Naive B cell (primary cell): ENCODE data around the gene TPRG1. TPM values are rescaled to one million over a fixed set of nuclear protein-coding genes. Genes with fewer than 3 reads are reported as not detected.

Source experiments
- ATAC-seq, 2 donors: fragments of 150-1000 bp; cut with Tn5 transposase; 2 replicates each; pipeline ENCODE4 v1.10.0; 2021; ENCODE audit warnings: low read depth in 2 of 2, mild to moderate bottlenecking in 2 of 2, moderate library complexity in 2 of 2
- DNase-seq: peaks from one replicate; pipeline ENCODE4 v3.0.0; 2022
- H3K27ac Mint-ChIP-seq, 6 donors: one replicate each; pipeline ENCODE4 v1.8.0; 2020 to 2022; ENCODE audit warnings: mild to moderate bottlenecking in 6 of 6, mixed read lengths in 6 of 6, moderate library complexity in 5 of 6, inconsistent platforms in 2 of 6
- H3K27me3 Mint-ChIP-seq, 3 donors: one replicate each; pipeline ENCODE4 v1.8.0; 2021 to 2022; ENCODE audit warnings: mixed read lengths in 3 of 3, mild to moderate bottlenecking in 1 of 3
- H3K36me3 Mint-ChIP-seq, 2 donors: one replicate each; pipeline ENCODE4 v1.8.0; 2020 to 2022; ENCODE audit warnings: mixed read lengths in 2 of 2, inconsistent platforms in 1 of 2, mild to moderate bottlenecking in 1 of 2
- H3K4me1 Mint-ChIP-seq, 3 donors: one replicate each; pipeline ENCODE4 v1.8.0; 2020 to 2022; ENCODE audit warnings: mixed read lengths in 3 of 3, inconsistent platforms in 1 of 3, mild to moderate bottlenecking in 1 of 3, moderate library complexity in 1 of 3
- H3K4me3 Mint-ChIP-seq, 8 donors: one replicate each; pipeline ENCODE4 v1.8.0; 2020 to 2022; ENCODE audit warnings: mild to moderate bottlenecking in 8 of 8, mixed read lengths in 8 of 8, moderate library complexity in 8 of 8, inconsistent platforms in 2 of 8
- H3K9me3 Mint-ChIP-seq, 7 donors: one replicate each; pipeline ENCODE4 v1.8.0; 2020 to 2022; ENCODE audit warnings: mixed read lengths in 7 of 7, mild to moderate bottlenecking in 5 of 7, inconsistent platforms in 2 of 7, moderate library complexity in 1 of 7
- polyA plus RNA-seq, 6 donors: library from polyadenylated mRNA; unstranded; fragments of 300-500 nt; fragmentation: Illumina TruSeq; gene quantifications; one replicate each; pipeline ENCODE4 v1.2.3, GENCODE V29; 2021; ENCODE audit warnings: low read depth in 6 of 6

Gene TPRG1
- polyA plus RNA-seq, 6 donors from 2014 or later: 0.05 TPM; not detected in 5

GRCh38 chr3:189172668-189173419 lies 1.1 kb downstream of the TPRG1 start:
- Mint-ChIP-seq H3K9me3 (no peaks in the 10 kb centered on the region), H3K4me1 (no peaks in the 10 kb centered on the region), H3K27ac (no peak overlapping the region), H3K36me3 (no peaks in the 10 kb centered on the region), H3K27me3 (peaks cover 3 to 34% (median 10%) of the 10 kb centered on the region in 3 donors), H3K4me3 (no peak overlapping the region)
- DNase-seq (no peak), ATAC-seq (no peak)

- no peak for DNase-seq
- ATAC-seq: no peak
- no peak overlapping the region for H3K27ac Mint-ChIP-seq
- peaks cover 0 to 2% (median 0%) of the 10 kb centered on the region in 3 donors for H3K4me1 Mint-ChIP-seq
- H3K9me3 Mint-ChIP-seq: peaks cover 18 to 51% (median 31%) of the 10 kb centered on the region in 7 donors
- peaks cover 6 to 15% of the 10 kb centered on the region in 2 donors for H3K36me3 Mint-ChIP-seq
- H3K4me3 Mint-ChIP-seq: no peak overlapping the region
- peaks cover 0 to 7% (median 6%) of the 10 kb centered on the region in 3 donors for H3K27me3 Mint-ChIP-seq
Observed at GRCh38 chr3:189184566-189184965, 12.8 kb downstream of the TPRG1 start.

GRCh38 chr3:189186101-189186500 lies 14.3 kb downstream of the TPRG1 start:
- Mint-ChIP-seq H3K27ac (no peak overlapping the region), H3K27me3 (peaks cover 9 to 16% (median 10%) of the 10 kb centered on the region in 3 donors), H3K4me3 (no peak overlapping the region), H3K9me3 (peaks cover 15 to 54% (median 28%) of the 10 kb centered on the region in 7 donors), H3K4me1 (peaks cover 0 to 2% (median 0%) of the 10 kb centered on the region in 3 donors), H3K36me3 (peaks cover 6 to 17% of the 10 kb centered on the region in 2 donors)
- no peak for DNase-seq
- ATAC-seq: no peak

GRCh38 chr3:189188466-189188865 lies 16.7 kb downstream of the TPRG1 start:
- Mint-ChIP-seq H3K4me1 (peaks cover 0 to 2% (median 0%) of the 10 kb centered on the region in 3 donors), H3K27ac (no peak overlapping the region), H3K4me3 (no peak overlapping the region), H3K36me3 (peaks cover 0 to 16% of the 10 kb centered on the region in 2 donors), H3K27me3 (peaks cover 10 to 16% (median 15%) of the 10 kb centered on the region in 3 donors), H3K9me3 (peaks cover 16 to 54% (median 27%) of the 10 kb centered on the region in 7 donors)
- ATAC-seq (no peak), DNase-seq (no peak)

GRCh38 chr3:189192725-189193124 lies 21.0 kb downstream of the TPRG1 start:
- H3K9me3 Mint-ChIP-seq: peaks cover 26 to 67% (median 40%) of the 10 kb centered on the region in 7 donors
- no peak for DNase-seq
- no peaks in the 10 kb centered on the region for H3K4me1 Mint-ChIP-seq
- ATAC-seq: no peak
- H3K4me3 Mint-ChIP-seq: no peak overlapping the region
- H3K27ac Mint-ChIP-seq: no peak overlapping the region
- H3K27me3 Mint-ChIP-seq: peaks cover 10 to 16% (median 15%) of the 10 kb centered on the region in 3 donors
- H3K36me3 Mint-ChIP-seq: peaks cover 5 to 29% of the 10 kb centered on the region in 2 donors

- H3K27ac Mint-ChIP-seq: no peak overlapping the region
- no peak overlapping the region for H3K4me3 Mint-ChIP-seq
- peaks cover 8 to 17% (median 8%) of the 10 kb centered on the region in 3 donors for H3K27me3 Mint-ChIP-seq
- DNase-seq: no peak
- H3K9me3 Mint-ChIP-seq: peaks cover 26 to 67% (median 42%) of the 10 kb centered on the region in 7 donors
- ATAC-seq: no peak
- H3K36me3 Mint-ChIP-seq: peaks cover 5 to 29% of the 10 kb centered on the region in 2 donors
- H3K4me1 Mint-ChIP-seq: no peaks in the 10 kb centered on the region
Observed at GRCh38 chr3:189195302-189195701, 23.5 kb downstream of the TPRG1 start.

- no peaks in the 10 kb centered on the region for H3K4me1 Mint-ChIP-seq
- peaks cover 0 to 3% of the 10 kb centered on the region in 2 donors for H3K36me3 Mint-ChIP-seq
Observed at GRCh38 chr3:189202106-189202505, 30.3 kb downstream of the TPRG1 start.

GRCh38 chr3:189202583-189202982 lies 30.8 kb downstream of the TPRG1 start:
- ATAC-seq: no peak
- H3K4me1 Mint-ChIP-seq: no peaks in the 10 kb centered on the region
- H3K4me3 Mint-ChIP-seq: no peak overlapping the region
- peaks cover 13 to 20% (median 13%) of the 10 kb centered on the region in 3 donors for H3K27me3 Mint-ChIP-seq
- peaks cover 0 to 9% (median 3%) of the 10 kb centered on the region in 7 donors for H3K9me3 Mint-ChIP-seq
- H3K27ac Mint-ChIP-seq: no peak overlapping the region
- DNase-seq: no peak
- no peaks in the 10 kb centered on the region for H3K36me3 Mint-ChIP-seq

More at GRCh38 chr3:189202106-189202505, 30.3 kb downstream of the TPRG1 start:
- H3K4me3 Mint-ChIP-seq: no peak overlapping the region
- DNase-seq: no peak
- H3K27ac Mint-ChIP-seq: no peak overlapping the region
- peaks cover 3 to 14% (median 5%) of the 10 kb centered on the region in 7 donors for H3K9me3 Mint-ChIP-seq
- ATAC-seq: no peak
- peaks cover 8 to 19% (median 12%) of the 10 kb centered on the region in 3 donors for H3K27me3 Mint-ChIP-seq

- H3K36me3 Mint-ChIP-seq: no peaks in the 10 kb centered on the region
- no peak for ATAC-seq
- no peak for DNase-seq
- no peak overlapping the region for H3K27ac Mint-ChIP-seq
- no peaks in the 10 kb centered on the region for H3K4me1 Mint-ChIP-seq
- peaks cover 19 to 29% (median 21%) of the 10 kb centered on the region in 3 donors for H3K27me3 Mint-ChIP-seq
- H3K4me3 Mint-ChIP-seq: no peak overlapping the region
- H3K9me3 Mint-ChIP-seq: no peaks in the 10 kb centered on the region
Observed at GRCh38 chr3:189204167-189204866, 32.5 kb downstream of the TPRG1 start.

GRCh38 chr3:189204937-189205336 lies 33.2 kb downstream of the TPRG1 start:
- Mint-ChIP-seq H3K9me3 (no peaks in the 10 kb centered on the region), H3K36me3 (no peaks in the 10 kb centered on the region), H3K4me3 (no peak overlapping the region), H3K27ac (no peak overlapping the region), H3K27me3 (peaks cover 21 to 35% (median 24%) of the 10 kb centered on the region in 3 donors), H3K4me1 (no peaks in the 10 kb centered on the region)
- ATAC-seq (no peak), DNase-seq (no peak)

GRCh38 chr3:189210251-189210770 lies 38.5 kb downstream of the TPRG1 start:
- Mint-ChIP-seq H3K27me3 (peaks cover 15 to 32% (median 16%) of the 10 kb centered on the region in 3 donors), H3K36me3 (no peaks in the 10 kb centered on the region), H3K27ac (no peak overlapping the region), H3K9me3 (no peaks in the 10 kb centered on the region), H3K4me1 (no peaks in the 10 kb centered on the region), H3K4me3 (no peak overlapping the region)
- no peak for ATAC-seq
- DNase-seq: no peak

GRCh38 chr3:189212681-189213080 lies 40.9 kb downstream of the TPRG1 start:
- Mint-ChIP-seq H3K36me3 (no peaks in the 10 kb centered on the region), H3K4me3 (no peak overlapping the region), H3K4me1 (no peaks in the 10 kb centered on the region), H3K9me3 (no peaks in the 10 kb centered on the region), H3K27ac (no peak overlapping the region), H3K27me3 (peaks cover 19 to 27% (median 20%) of the 10 kb centered on the region in 3 donors)
- no peak for ATAC-seq
- DNase-seq: no peak

GRCh38 chr3:189214651-189215050 lies 42.9 kb downstream of the TPRG1 start:
- ATAC-seq: no peak
- no peak for DNase-seq
- no peaks in the 10 kb centered on the region for H3K36me3 Mint-ChIP-seq
- H3K27me3 Mint-ChIP-seq: peaks cover 8 to 15% (median 12%) of the 10 kb centered on the region in 3 donors
- H3K4me3 Mint-ChIP-seq: no peak overlapping the region
- H3K4me1 Mint-ChIP-seq: no peaks in the 10 kb centered on the region
- H3K9me3 Mint-ChIP-seq: peaks cover 0 to 2% (median 0%) of the 10 kb centered on the region in 7 donors
- no peak overlapping the region for H3K27ac Mint-ChIP-seq
